DMS53 treated with DMSO at 0.1 percent for 48 hours (cell line): ENCODE data around the gene CACNA1D.
"Not testable (repeated sequence)": the region's sequence is repeated elsewhere in the genome, so short reads cannot be mapped to it uniquely, and the experiment has no call there.

Experiments
- DNase-seq: peaks from one replicate; lab custom pipeline; 2025; ENCODE audit not compliant: unreplicated experiment; lab: John Stamatoyannopoulos, UW

Gene CACNA1D

DNA sequence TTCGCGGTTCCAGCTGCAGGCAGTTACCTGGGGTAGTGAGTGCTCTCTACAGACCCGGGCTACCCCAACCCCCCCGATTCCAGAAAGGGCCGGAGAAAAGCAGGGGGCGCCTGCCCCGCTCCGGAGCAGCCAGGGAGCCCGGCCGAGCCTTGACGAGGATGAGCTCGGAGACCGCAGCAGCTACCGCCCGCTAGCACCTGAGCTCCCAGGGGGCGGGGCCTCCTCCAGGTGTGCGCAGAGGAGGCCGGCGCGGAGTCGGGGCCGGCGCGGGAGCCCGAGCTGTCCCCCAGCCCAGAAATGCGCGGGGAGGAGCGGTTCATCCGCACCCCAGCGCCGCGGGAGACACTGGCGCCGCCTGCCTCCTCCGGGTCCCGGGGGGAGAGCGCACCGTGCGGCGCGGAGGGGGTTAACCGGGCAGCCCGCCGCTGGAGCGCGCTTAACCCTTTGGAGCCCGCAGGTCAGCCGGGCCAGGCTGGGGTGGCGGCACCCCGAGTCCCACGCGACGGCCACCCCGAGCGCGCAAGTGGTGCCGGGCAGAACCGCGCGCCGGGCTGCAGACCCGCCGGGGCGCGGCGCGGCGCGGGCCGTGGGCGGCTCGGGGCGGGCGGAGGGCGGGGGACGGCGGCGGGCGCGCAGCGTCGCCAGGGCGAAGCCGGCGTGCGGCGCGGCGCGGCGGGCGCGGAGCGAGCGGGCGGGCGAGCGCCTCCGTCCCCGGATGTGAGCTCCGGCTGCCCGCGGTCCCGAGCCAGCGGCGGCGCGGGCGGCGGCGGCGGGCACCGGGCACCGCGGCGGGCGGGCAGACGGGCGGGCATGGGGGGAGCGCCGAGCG lies at the start of gene CACNA1D:
CACNA1D (plus strand) TSS at position 649 of the 829 bp plus-strand sequence. CDS start 556 bp downstream, outside the sequence.
- DNase-seq, result peak; percentile 34

- no peak for DNase-seq
Measured at GRCh38 chr3:53457068-53457467, 37.3 kb upstream of the CACNA1D start.

GRCh38 chr3:53460326-53460725 lies 34.1 kb upstream of the CACNA1D start:
- no peak for DNase-seq

- DNase-seq, result no peak
Measured at GRCh38 chr3:53464424-53464823, 30.0 kb upstream of the CACNA1D start.

- not testable (repeated sequence) for DNase-seq
Measured at GRCh38 chr3:53469758-53470157, 24.7 kb upstream of the CACNA1D start.

GRCh38 chr3:53473422-53473821 lies 21.0 kb upstream of the CACNA1D start:
- DNase-seq, result no peak

- DNase-seq, result not testable (repeated sequence)
Measured at GRCh38 chr3:53476372-53476771, 18.0 kb upstream of the CACNA1D start.

DNA sequence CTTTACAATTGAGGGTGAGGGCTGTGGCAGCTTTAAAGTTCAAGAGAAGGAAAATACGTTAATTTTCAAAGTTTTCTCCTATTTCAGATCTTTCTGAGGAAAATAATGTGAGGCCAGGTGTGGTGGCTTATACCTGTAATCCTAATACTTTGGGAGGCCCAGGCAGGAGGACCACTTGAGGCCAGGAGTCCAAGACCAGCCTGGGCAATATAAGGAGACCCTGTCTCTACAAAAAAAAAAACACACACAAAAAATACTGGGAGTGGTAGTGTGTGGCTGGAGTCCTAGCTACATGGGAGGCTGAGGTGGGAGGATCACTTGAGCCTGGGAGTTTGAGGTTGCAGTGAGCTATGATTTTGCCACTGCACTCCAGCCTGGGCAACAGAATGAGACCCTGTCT lies 16.7 kb upstream of the CACNA1D start:
- not testable (repeated sequence) for DNase-seq

GRCh38 chr3:53478166-53478830 lies 16.1 kb upstream of the CACNA1D start:
- no peak for DNase-seq

GRCh38 chr3:53478921-53479664 lies 15.3 kb upstream of the CACNA1D start:
- no peak for DNase-seq

DNA sequence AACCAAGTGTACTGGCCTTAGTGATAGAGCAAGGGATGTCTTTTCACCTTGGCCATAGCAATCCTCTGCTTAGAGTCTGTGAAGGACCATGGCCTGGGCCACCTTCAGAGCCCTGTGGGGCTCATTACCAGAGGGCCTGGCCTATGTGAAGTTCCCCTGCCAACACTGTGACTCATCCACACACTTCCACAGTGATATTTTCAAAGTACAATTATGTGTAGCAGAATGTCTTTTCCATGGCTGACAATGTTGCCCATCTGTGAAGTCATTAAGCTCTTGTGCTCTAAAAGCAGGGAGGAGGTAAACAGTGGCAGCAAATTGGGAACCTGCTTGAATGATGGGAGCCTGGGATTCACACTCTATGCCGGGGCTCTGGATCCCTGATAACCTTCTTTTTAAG lies 12.2 kb upstream of the CACNA1D start:
- no peak for DNase-seq

- no peak for DNase-seq
Measured at GRCh38 chr3:53483821-53484220, 10.6 kb upstream of the CACNA1D start.

- DNase-seq, result no peak
Measured at GRCh38 chr3:53484984-53485383, 9.4 kb upstream of the CACNA1D start.

DNA sequence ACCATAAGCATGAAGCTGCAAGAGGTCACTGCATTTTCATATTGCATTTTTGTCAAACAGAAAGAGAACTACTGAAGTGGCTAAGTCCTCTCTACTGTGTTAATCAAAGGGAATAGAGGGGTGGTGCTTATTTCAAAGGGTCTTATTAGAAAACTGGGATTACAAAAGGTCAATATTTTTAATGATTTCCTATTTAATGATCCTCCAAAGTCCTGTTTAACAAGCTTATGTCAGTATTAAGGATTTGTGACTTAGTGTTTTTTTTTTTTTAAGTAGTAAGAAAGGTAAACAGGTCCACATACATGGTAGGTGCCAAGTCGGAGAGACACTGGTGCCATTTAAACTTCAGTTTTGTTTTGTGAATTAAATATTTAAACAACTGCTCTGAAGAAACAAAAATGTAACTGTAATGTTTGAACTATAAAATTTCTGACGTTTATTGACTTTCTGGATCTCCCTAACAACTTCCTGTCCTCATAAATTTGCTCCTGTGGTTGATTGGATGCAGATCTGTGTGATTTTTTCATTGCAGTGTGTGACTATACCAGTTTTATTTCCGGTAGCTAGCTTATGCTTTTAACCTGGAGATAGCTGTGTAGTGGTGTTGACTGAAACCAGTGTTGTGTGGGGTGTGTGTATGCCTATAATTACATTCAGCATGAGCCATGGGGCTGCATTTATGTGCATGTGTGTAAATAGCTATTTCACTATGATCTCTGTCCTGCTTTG lies 8.6 kb upstream of the CACNA1D start:
- DNase-seq, result peak; percentile 35

GRCh38 chr3:53486961-53487654 lies 7.3 kb upstream of the CACNA1D start:
- DNase-seq, result no peak

- DNase-seq, result no peak
Measured at GRCh38 chr3:53489386-53489785, 5.0 kb upstream of the CACNA1D start.

DNA sequence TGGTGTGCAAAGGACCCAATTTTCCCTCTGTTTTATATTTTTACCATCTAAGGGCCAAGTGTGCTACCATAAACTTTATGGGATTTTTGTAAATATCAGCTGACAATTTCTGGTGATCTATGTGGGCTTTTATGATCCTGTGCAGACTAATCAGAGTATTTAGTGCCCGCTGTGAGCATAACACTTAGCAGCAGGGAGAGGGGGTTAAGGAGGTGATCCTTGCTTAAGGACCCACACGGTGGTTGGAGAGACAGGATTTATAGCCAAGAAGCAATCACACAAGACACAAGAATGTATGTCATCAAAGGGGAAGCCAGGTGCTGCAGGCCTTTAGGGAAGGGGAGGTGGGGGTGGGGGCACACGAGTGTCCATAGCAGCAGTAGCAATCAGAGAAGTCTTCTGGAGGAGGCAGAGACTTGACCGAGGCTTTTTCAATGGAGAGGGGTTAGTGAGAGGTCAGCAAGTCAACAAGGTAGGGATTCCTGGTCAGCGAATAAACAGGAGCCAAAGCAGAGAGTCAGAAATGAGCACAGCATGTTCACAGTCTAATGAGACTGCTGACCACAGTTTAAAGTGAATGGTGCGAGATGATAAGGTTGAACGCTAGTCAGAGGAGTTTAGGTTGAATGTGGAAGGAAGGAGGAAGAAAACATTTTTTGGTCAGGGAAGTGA lies 4.5 kb upstream of the CACNA1D start:
- no peak for DNase-seq

DNA sequence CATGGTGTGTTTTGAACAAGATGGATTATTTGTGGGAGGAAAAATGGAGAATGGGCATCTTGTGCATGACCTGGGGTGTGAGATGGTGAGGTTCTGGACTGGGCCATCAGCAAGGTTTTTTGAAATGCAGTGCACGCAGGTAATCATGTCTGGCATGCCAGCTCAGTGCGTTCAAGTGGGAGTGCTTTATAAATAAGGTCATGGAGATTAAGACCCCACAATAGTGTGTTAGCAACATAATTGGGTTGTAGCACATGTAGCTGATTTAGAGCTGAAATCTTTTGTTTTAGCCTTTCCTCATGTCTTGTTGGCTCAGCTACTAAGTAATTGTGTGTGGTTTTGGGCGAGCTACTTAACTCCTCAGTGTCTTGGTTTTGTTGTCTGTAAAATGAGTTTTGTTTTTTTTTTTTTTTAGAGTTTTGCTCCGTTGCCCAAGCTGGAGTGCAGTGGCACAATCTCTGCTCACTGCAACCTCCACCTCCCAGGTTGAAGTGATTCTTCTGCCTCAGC lies 3.9 kb upstream of the CACNA1D start:
- no peak for DNase-seq

DNA sequence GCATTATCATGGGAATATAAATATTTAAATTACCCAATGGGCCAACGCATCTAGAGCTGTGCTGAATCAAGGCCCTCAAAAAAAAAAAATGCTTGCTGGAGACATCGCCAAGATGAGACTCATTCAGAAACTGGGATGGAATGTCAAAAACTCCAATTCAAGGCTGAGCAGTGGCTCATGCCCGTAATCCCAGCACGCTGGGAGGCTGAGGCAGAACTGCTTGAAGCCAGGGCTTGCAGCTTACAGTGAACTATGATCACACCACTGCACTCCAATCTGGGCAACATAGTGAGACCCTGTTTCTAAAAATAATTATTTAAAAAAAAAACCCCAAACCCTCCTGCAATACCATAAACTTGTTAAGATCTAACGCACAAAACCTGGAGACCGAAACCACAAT lies 3.1 kb upstream of the CACNA1D start:
- DNase-seq, result no peak

GRCh38 chr3:53493595-53493962 lies 832 bp upstream of the CACNA1D start:
- DNase-seq, result no peak
